Subcutaneous abdominal adipose tissue (tissue), 5 donors: Measurements from ENCODE around the gene DYNLT3.

ENCODE experiments used
- H3K27ac ChIP-seq: one replicate; pipeline ENCODE4 v1.7.0; 2013; ENCODE audit warnings: low read depth, mild to moderate bottlenecking, inconsistent platforms, low read length, moderate library complexity
- H3K27me3 ChIP-seq, 5 donors: one replicate each; pipeline ENCODE4 v1.7.0; 2013; ENCODE audit warnings: low read length in 5 of 5, inconsistent platforms in 1 of 5; ENCODE audit not compliant: control insufficient read depth in 5 of 5, insufficient read depth in 4 of 5
- H3K36me3 ChIP-seq, 5 donors: one replicate each; pipeline ENCODE4 v1.7.0; 2013; ENCODE audit warnings: low read length in 5 of 5; ENCODE audit not compliant: control insufficient read depth in 5 of 5, insufficient read depth in 5 of 5
- H3K4me1 ChIP-seq, 5 donors: one replicate each; pipeline ENCODE4 v1.7.0; 2013; ENCODE audit warnings: low read length in 5 of 5, mild to moderate bottlenecking in 3 of 5, moderate library complexity in 1 of 5; ENCODE audit not compliant: control insufficient read depth in 5 of 5, insufficient read depth in 5 of 5
- H3K4me3 ChIP-seq, 5 donors: one replicate each; pipeline ENCODE4 v1.7.0; 2013; ENCODE audit warnings: low read length in 5 of 5, low read depth in 1 of 5
- H3K9ac ChIP-seq, 5 donors: one replicate each; pipeline ENCODE4 v1.7.0; 2013; ENCODE audit warnings: low read length in 5 of 5, mild to moderate bottlenecking in 4 of 5, moderate library complexity in 3 of 5
- H3K9me3 ChIP-seq, 5 donors: one replicate each; pipeline ENCODE4 v1.7.0; 2013; ENCODE audit warnings: low read length in 5 of 5; ENCODE audit not compliant: control insufficient read depth in 5 of 5
- donor health status: healthy.
- donor health status: healthy.
- donor health status: healthy.
- donor health status: healthy.
- donor health status: healthy.

The DYNLT3 gene

GRCh38 chrX:37818031-37818430 lies 29.3 kb downstream of the DYNLT3 start:
- peaks cover 0 to 2% (median 0%) of the 10 kb centered on the region in 5 donors for H3K4me1 ChIP-seq
- no peak overlapping the region for H3K9ac ChIP-seq
- H3K27me3 ChIP-seq, result peaks cover 3 to 26% (median 13%) of the 10 kb centered on the region in 5 donors
- H3K9me3 ChIP-seq, result no peaks in the 10 kb centered on the region
- no peak overlapping the region for H3K4me3 ChIP-seq
- H3K27ac ChIP-seq, result no peak overlapping the region
- no peaks in the 10 kb centered on the region for H3K36me3 ChIP-seq

- H3K27ac ChIP-seq, result no peak overlapping the region
- H3K36me3 ChIP-seq, result no peaks in the 10 kb centered on the region
- H3K27me3 ChIP-seq, result peaks cover 3 to 21% (median 13%) of the 10 kb centered on the region in 5 donors
- no peak overlapping the region for H3K4me3 ChIP-seq
- H3K9ac ChIP-seq, result no peak overlapping the region
- peaks cover 0 to 2% (median 0%) of the 10 kb centered on the region in 5 donors for H3K4me1 ChIP-seq
- H3K9me3 ChIP-seq, result no peaks in the 10 kb centered on the region
Observed at GRCh38 chrX:37817579-37817978, 29.8 kb downstream of the DYNLT3 start.

- H3K36me3 ChIP-seq, result no peaks in the 10 kb centered on the region
- H3K9ac ChIP-seq, result no peak overlapping the region
- H3K9me3 ChIP-seq, result no peaks in the 10 kb centered on the region
- H3K27ac ChIP-seq, result no peak overlapping the region
- H3K4me3 ChIP-seq, result no peak overlapping the region
- H3K27me3 ChIP-seq, result peaks cover 3 to 19% (median 13%) of the 10 kb centered on the region in 5 donors
- H3K4me1 ChIP-seq, result peaks cover 0 to 2% (median 0%) of the 10 kb centered on the region in 5 donors
Observed at GRCh38 chrX:37817176-37817575, 30.2 kb downstream of the DYNLT3 start.

- H3K36me3 ChIP-seq, result no peaks in the 10 kb centered on the region
- peaks cover 0 to 2% (median 0%) of the 10 kb centered on the region in 5 donors for H3K4me1 ChIP-seq
- H3K9me3 ChIP-seq, result no peaks in the 10 kb centered on the region
- H3K4me3 ChIP-seq, result no peak overlapping the region
- peaks cover 3 to 19% (median 13%) of the 10 kb centered on the region in 5 donors for H3K27me3 ChIP-seq
- H3K9ac ChIP-seq, result no peak overlapping the region
- H3K27ac ChIP-seq, result no peak overlapping the region
Observed at GRCh38 chrX:37816766-37817165, 30.6 kb downstream of the DYNLT3 start.

- peaks cover 3 to 19% (median 13%) of the 10 kb centered on the region in 5 donors for H3K27me3 ChIP-seq
- no peak overlapping the region for H3K9ac ChIP-seq
- H3K4me3 ChIP-seq, result no peak overlapping the region
- no peaks in the 10 kb centered on the region for H3K36me3 ChIP-seq
- H3K9me3 ChIP-seq, result no peaks in the 10 kb centered on the region
- H3K4me1 ChIP-seq, result peaks cover 0 to 8% (median 0%) of the 10 kb centered on the region in 5 donors
- no peak overlapping the region for H3K27ac ChIP-seq
Observed at GRCh38 chrX:37815366-37815765, 32.0 kb downstream of the DYNLT3 start.

- Histone ChIP-seq H3K9ac (no peak overlapping the region), H3K4me1 (peaks cover 0 to 8% (median 0%) of the 10 kb centered on the region in 5 donors), H3K27me3 (peaks cover 0 to 18% (median 13%) of the 10 kb centered on the region in 5 donors), H3K27ac (no peak overlapping the region), H3K9me3 (no peaks in the 10 kb centered on the region), H3K36me3 (no peaks in the 10 kb centered on the region), H3K4me3 (no peak overlapping the region)
Observed at GRCh38 chrX:37813570-37813969, 33.8 kb downstream of the DYNLT3 start.

GRCh38 chrX:37812110-37812509 lies 35.3 kb downstream of the DYNLT3 start:
- Histone ChIP-seq H3K27ac (no peak overlapping the region), H3K36me3 (no peaks in the 10 kb centered on the region), H3K4me3 (no peak overlapping the region), H3K4me1 (peaks cover 0 to 8% (median 0%) of the 10 kb centered on the region in 5 donors), H3K27me3 (peaks cover 0 to 15% (median 13%) of the 10 kb centered on the region in 5 donors), H3K9me3 (no peaks in the 10 kb centered on the region), H3K9ac (no peak overlapping the region)

- Histone ChIP-seq H3K4me3 (no peak overlapping the region), H3K27ac (no peak overlapping the region)
Observed at GRCh38 chrX:37809970-37810369, 37.4 kb downstream of the DYNLT3 start.

GRCh38 chrX:37803057-37803456 lies 44.3 kb downstream of the DYNLT3 start:
- H3K36me3 ChIP-seq, result no peaks in the 10 kb centered on the region
- H3K9ac ChIP-seq, result no peak overlapping the region
- H3K9me3 ChIP-seq, result no peaks in the 10 kb centered on the region
- peaks cover 0 to 6% (median 3%) of the 10 kb centered on the region in 5 donors for H3K4me1 ChIP-seq
- no peak overlapping the region for H3K27ac ChIP-seq
- no peaks in the 10 kb centered on the region for H3K27me3 ChIP-seq
- H3K4me3 ChIP-seq, result no peak overlapping the region

More at GRCh38 chrX:37809970-37810369, 37.4 kb downstream of the DYNLT3 start:
- peaks cover 0 to 8% (median 0%) of the 10 kb centered on the region in 5 donors for H3K4me1 ChIP-seq
- H3K27me3 ChIP-seq, result peaks cover 0 to 7% (median 0%) of the 10 kb centered on the region in 5 donors
- H3K9ac ChIP-seq, result no peak overlapping the region
- H3K36me3 ChIP-seq, result no peaks in the 10 kb centered on the region
- no peaks in the 10 kb centered on the region for H3K9me3 ChIP-seq

GRCh38 chrX:37802028-37802427 lies 45.3 kb downstream of the DYNLT3 start:
- H3K27ac ChIP-seq, result no peak overlapping the region
- H3K27me3 ChIP-seq, result no peaks in the 10 kb centered on the region
- H3K9ac ChIP-seq, result no peak overlapping the region
- H3K9me3 ChIP-seq, result no peaks in the 10 kb centered on the region
- H3K4me3 ChIP-seq, result no peak overlapping the region
- H3K36me3 ChIP-seq, result no peaks in the 10 kb centered on the region
- H3K4me1 ChIP-seq, result peaks cover 0 to 9% (median 3%) of the 10 kb centered on the region in 5 donors
